ENCODE measurements around the gene SNRPF.

- no peak for TF ChIP-seq CTCF (IDR thresholded peaks at IDR 0.05; ENCODE audit: control extremely low read depth in 1 of 3, insufficient read depth in 1 of 3, low read depth in 1 of 3, low read length in 3 of 3)
- TF ChIP-seq POLR2A (IDR thresholded peaks at IDR 0.05; ENCODE audit: control extremely low read depth in 1 of 2, low read depth in 2 of 2, low read length in 2 of 2) = no peak
- TF ChIP-seq EZH2 (IDR thresholded peaks at IDR 0.05; ENCODE audit: low read depth, low read length, severe bottlenecking) = no peak
- TF ChIP-seq USF2 (IDR thresholded peaks at IDR 0.05; ENCODE audit: low read length) = no peak
- no peak for TF ChIP-seq SIN3A (conservative IDR thresholded peaks at IDR 0.05 in 1 of 2, IDR thresholded peaks at IDR 0.05 in 1 of 2; ENCODE audit: low read depth in 1 of 2, low read length in 2 of 2)
- TF ChIP-seq MAFK (IDR thresholded peaks at IDR 0.05; ENCODE audit: low read depth, low read length) = no peak
- no peak for TF ChIP-seq BRCA1 (IDR thresholded peaks at IDR 0.05; ENCODE audit: low read depth, low read length)
- no peak for TF ChIP-seq POLR2AphosphoS5 (IDR thresholded peaks at IDR 0.05; ENCODE audit: low read depth, low read length)
- no peak for TF ChIP-seq JUND (IDR thresholded peaks at IDR 0.05; ENCODE audit: low read length)
- TF ChIP-seq SIX5 (IDR thresholded peaks at IDR 0.05; ENCODE audit: low read depth, low read length) = no peak
- no peak for TF ChIP-seq ASH2L (IDR thresholded peaks at IDR 0.05; ENCODE audit: low read length)
- TF ChIP-seq SAP30 (IDR thresholded peaks at IDR 0.05; ENCODE audit: insufficient read depth, insufficient replicate concordance, low read length) = no peak
- TF ChIP-seq TAF7 (optimal IDR thresholded peaks at IDR 0.05; ENCODE audit: borderline replicate concordance, low read depth, low read length) = no peak
Observed at GRCh38 chr12:95882873-95883272, 24.1 kb downstream of the SNRPF start.
